ENCODE results near the gene MEGF9.

DNA sequence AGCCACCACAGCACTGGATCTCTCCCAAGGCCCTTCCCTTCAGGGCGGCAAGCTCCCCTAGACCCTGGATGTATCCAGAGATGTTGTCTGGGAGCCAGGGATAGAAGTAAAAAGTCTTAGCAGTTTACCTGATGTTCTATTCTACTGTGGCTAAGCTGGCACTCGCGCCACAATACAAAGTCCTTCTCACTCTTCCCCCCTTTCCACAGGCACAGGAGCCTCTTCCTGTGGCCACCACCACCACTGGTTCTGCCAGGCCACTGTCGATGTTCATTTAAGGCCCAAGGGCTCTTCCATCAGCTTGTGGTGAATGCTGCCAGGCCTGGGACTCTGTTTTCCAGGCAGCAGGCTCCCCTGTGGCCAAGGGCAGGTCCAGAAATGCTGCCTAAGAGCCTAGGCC lies 33.7 kb downstream of the MEGF9 start:
- TF ChIP-seq, protein P1, sequence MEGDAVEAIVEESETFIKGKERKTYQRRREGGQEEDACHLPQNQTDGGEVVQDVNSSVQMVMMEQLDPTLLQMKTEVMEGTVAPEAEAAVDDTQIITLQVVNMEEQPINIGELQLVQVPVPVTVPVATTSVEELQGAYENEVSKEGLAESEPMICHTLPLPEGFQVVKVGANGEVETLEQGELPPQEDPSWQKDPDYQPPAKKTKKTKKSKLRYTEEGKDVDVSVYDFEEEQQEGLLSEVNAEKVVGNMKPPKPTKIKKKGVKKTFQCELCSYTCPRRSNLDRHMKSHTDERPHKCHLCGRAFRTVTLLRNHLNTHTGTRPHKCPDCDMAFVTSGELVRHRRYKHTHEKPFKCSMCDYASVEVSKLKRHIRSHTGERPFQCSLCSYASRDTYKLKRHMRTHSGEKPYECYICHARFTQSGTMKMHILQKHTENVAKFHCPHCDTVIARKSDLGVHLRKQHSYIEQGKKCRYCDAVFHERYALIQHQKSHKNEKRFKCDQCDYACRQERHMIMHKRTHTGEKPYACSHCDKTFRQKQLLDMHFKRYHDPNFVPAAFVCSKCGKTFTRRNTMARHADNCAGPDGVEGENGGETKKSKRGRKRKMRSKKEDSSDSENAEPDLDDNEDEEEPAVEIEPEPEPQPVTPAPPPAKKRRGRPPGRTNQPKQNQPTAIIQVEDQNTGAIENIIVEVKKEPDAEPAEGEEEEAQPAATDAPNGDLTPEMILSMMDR (IDR thresholded peaks at IDR 0.05; ENCODE audit: insufficient read depth, low read length, poor library complexity, severe bottlenecking): no peak
- no peak for TF ChIP-seq EZH2phosphoT487 (conservative IDR thresholded peaks at IDR 0.05; ENCODE audit: low read length)

Measured in SU-DHL-6 (cell line).